Mucosa of descending colon (tissue), 3 donors: ENCODE measurements around the gene MRAS. TPM values are rescaled to one million over a fixed set of nuclear protein-coding genes. Genes with fewer than 3 reads are reported as not detected.

ENCODE experiments used
- ATAC-seq: fragments of 200-7000 bp; cut with Tn5 transposase; one replicate; pipeline ENCODE4 v1.9.1; 2020; ENCODE audit warnings: mild to moderate bottlenecking, moderate library complexity
- DNase-seq, 3 donors: peaks; one replicate each; pipeline ENCODE4 v3.0.0-alpha.2; 2020
- H3K36me3 ChIP-seq: fragments of 200-600 bp; one replicate; pipeline ENCODE4 v1.8.0; 2021; ENCODE audit warnings: low read depth, mild to moderate bottlenecking
- H3K4me1 ChIP-seq: fragments of 200-600 bp; one replicate; pipeline ENCODE4 v1.8.0; 2021; ENCODE audit warnings: low read depth, mild to moderate bottlenecking
- H3K4me3 ChIP-seq: fragments of 200-600 bp; one replicate; pipeline ENCODE4 v1.8.0; 2021; ENCODE audit warnings: mild to moderate bottlenecking
- H3K9me3 ChIP-seq: fragments of 200-600 bp; one replicate; pipeline ENCODE4 v1.8.0; 2021; ENCODE audit warnings: mild to moderate bottlenecking
- intact Hi-C, 2 donors: fragments of 100-400 bp; cut with DNase I in 1 of 2; cut with micrococcal nuclease in 1 of 2; formaldehyde crosslinking; loops; one replicate each; pipeline versions ENCODE4 v1.11.0 to v1.11.1; 2022; cut with DNase I, micrococcal nuclease
- long read RNA-seq, 2 donors: library from polyadenylated mRNA; unstranded; transcript quantifications; one replicate each; pipeline ENCODE4 v2.0.0, GENCODE V29; 2019 to 2021
- total RNA-seq, 3 donors: library from RNA; stranded (reverse); fragmentation: NEBNext Ultra II Directional in 2 of 3; extraction: Animal tissue kit (Norgen Biotek cat#: 25700) in 2 of 3; gene quantifications; one replicate each; pipeline versions ENCODE4 v1.2.1 to v1.2.4, GENCODE V29; 2021 to 2023
- TF ChIP-seq, protein P1 (sequence below): fragments of 200-600 bp; IDR thresholded peaks from one replicate; pipeline ENCODE4 v1.8.0; 2022; ENCODE audit warnings: antibody characterized with exemption, mild to moderate bottlenecking
- donor health status: DM: no; HTN: no; CAD: no; lungs with moderate emphysema.
- donor health status: DM: no; HTN: no; CAD: no.
- donor health status: DM: no; HTN: yes; CAD: no.

The MRAS gene
- total RNA-seq, result 10 to 100 TPM in 1 of 3 donors, 1 to 10 TPM in 2; 2.5 to 37.6 (median 4.6) TPM
- long read RNA-seq, donor 1, full-length matches to known transcripts, result 17 of 45 reads
- long read RNA-seq, donor 1, partial matches to known transcripts, result 4 of 45 reads
- long read RNA-seq, donor 1, other reads (novel, unspliced or antisense), result 24 of 45 reads
- long read RNA-seq, donor 2, partial matches to known transcripts, result 1 of 2 reads
- long read RNA-seq, donor 2, other reads (novel, unspliced or antisense), result 1 of 2 reads

DNA sequence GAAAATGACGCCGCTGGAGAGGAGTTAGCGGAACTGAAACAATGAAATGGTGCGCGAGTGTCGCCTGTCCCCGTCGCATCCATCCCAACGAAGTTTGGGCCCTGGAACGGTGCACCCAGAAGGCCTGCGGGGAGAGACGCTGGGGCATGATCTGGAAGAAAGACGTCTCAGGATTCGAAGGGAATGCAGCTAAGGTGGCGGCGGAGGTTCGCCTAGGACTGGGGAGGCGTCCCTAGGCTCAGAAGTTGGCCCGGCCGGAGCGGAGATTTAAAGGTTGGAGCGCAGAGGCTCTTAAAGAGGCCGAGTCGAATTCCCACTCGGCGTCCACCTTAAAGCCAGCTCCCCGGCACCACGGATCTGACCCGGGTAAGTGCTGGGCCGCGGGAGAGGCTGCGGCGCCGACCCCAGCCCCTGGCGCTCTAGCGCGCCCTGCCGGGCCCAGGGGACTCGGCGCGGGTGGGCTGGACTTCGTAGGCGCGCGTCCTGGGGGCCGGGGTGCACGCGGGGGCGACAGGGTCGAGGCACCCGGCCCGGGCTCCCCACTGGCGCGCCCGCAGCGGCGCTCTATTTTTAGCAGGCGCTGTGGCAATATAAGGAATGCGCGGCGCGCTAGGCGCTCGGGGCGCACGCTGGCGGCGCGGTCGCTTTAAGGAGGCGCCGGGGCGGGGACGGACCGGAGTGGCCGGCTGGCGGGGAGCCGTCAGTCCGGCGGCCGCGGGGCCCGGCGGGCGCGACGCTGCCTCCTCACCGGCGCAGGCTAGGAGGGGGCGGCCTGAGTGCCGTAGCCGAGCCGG lies at the start of gene MRAS:
TSS of gene MRAS (plus strand) at position 620 of the 794 bp plus-strand sequence. CDS start 24,305 bp downstream, outside the sequence.
- peaks cover 3% of the 10 kb centered on the region for H3K4me1 ChIP-seq
- H3K36me3 ChIP-seq, result no peaks in the 10 kb centered on the region
- ATAC-seq (peak; percentile 88), DNase-seq (peak in 2 of 3 donors; percentile 65 to 77)
- peak within 1 kb of the TSS; percentile 36 for H3K4me3 ChIP-seq
- no peaks in the 10 kb centered on the region for H3K9me3 ChIP-seq
- TF ChIP-seq, protein P1, sequence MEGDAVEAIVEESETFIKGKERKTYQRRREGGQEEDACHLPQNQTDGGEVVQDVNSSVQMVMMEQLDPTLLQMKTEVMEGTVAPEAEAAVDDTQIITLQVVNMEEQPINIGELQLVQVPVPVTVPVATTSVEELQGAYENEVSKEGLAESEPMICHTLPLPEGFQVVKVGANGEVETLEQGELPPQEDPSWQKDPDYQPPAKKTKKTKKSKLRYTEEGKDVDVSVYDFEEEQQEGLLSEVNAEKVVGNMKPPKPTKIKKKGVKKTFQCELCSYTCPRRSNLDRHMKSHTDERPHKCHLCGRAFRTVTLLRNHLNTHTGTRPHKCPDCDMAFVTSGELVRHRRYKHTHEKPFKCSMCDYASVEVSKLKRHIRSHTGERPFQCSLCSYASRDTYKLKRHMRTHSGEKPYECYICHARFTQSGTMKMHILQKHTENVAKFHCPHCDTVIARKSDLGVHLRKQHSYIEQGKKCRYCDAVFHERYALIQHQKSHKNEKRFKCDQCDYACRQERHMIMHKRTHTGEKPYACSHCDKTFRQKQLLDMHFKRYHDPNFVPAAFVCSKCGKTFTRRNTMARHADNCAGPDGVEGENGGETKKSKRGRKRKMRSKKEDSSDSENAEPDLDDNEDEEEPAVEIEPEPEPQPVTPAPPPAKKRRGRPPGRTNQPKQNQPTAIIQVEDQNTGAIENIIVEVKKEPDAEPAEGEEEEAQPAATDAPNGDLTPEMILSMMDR, result no peak
- intact Hi-C loops, result no loop called here

DNA sequence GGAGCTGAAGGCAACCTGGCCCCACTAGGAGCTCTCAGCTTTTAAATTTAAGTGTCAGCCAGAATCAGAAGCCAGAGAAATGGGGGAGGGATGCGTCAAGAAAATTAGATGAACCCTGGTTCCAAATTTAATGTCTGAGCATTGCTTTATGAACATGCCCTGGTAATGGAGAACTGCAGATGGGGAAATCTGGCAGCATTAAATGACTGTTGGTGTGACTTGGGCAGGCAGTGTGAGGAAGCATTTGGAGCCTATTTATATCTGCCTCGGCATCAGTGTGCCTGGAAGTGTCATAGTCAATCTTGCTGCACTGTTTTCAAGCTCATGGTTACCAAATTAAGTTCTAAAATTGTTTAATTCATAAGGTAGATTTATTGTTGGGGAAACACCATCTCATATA lies 47.7 kb upstream of the MRAS start:
- no peak for ATAC-seq
- no peak overlapping the region for H3K4me3 ChIP-seq
- H3K9me3 ChIP-seq, result no peaks in the 10 kb centered on the region
- no peak for DNase-seq
- no peaks in the 10 kb centered on the region for H3K4me1 ChIP-seq
- intact Hi-C loops, result no loop called here
- TF ChIP-seq, protein P1, result no peak
- no peaks in the 10 kb centered on the region for H3K36me3 ChIP-seq

DNA sequence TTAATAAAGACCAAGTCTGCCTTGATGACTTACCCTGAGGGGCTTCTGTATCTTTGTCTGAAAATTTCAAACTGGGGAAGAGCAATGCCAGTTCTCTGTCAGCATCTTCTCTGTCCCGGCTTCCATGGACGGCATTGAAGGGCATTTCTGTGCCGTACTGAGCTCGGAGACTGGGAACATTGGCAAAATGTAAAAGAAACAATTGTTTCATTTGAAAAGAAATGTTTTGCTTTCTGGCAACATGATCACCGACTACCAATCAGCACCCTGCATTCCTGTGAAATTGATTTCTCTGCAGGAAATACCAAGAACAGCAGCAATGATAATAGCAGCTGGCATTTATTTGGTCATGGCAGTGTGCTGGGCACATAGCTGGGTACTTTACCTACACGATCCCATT lies 44.9 kb upstream of the MRAS start:
- peaks cover 7% of the 10 kb centered on the region for H3K9me3 ChIP-seq
- DNase-seq (no peak), ATAC-seq (no peak)
- intact Hi-C loops, result no loop called here
- no peaks in the 10 kb centered on the region for H3K4me1 ChIP-seq
- no peaks in the 10 kb centered on the region for H3K36me3 ChIP-seq
- TF ChIP-seq, protein P1, result no peak
- H3K4me3 ChIP-seq, result no peak overlapping the region

DNA sequence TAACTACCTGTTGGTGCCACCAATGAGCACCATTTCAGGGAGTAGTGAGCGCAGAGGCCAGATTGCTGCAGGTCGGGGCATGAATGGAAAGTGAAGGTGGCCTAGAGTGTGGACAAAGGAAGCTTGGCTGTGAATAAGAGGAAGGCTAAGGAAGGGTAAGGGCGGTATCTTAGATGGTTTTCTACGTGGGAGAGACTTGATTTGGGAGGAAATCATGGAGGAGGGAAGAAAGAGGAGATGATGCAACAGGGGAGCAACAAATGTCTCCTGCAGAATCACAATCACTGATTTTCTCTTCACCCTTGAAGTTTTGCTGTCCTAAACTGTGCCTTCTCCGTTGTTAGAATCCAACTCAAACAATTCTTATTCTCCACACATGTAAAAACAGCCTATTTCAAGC lies 40.5 kb upstream of the MRAS start:
- no peaks in the 10 kb centered on the region for H3K36me3 ChIP-seq
- H3K4me1 ChIP-seq, result no peaks in the 10 kb centered on the region
- intact Hi-C loops, result no loop called here
- TF ChIP-seq, protein P1, result no peak
- no peak overlapping the region for H3K4me3 ChIP-seq
- ATAC-seq, result no peak
- peaks cover 28% of the 10 kb centered on the region for H3K9me3 ChIP-seq
- DNase-seq, result no peak

DNA sequence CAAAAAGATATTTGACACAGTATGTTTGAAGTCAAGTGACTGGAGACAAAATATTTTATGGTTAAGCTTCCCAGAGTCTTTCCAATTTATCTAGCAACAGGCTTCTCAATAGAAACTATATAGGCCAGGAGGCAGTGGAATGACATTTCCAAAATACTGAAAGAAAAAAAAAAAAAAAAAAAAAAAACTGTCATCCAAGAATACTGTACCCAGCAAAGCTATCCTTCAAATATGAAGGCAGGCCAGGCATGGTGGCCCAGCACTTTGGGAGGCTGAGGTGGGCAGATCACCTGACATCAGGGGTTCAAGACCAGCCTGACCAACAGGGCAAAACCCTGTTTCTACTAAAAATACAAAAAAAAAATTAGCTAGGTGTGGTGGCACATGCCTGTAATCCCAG lies 39.6 kb upstream of the MRAS start:
- H3K36me3 ChIP-seq, result no peaks in the 10 kb centered on the region
- H3K4me3 ChIP-seq, result no peak overlapping the region
- H3K9me3 ChIP-seq, result peaks cover 28% of the 10 kb centered on the region
- TF ChIP-seq, protein P1, result no peak
- ATAC-seq (no peak), DNase-seq (no peak)
- no peaks in the 10 kb centered on the region for H3K4me1 ChIP-seq
- intact Hi-C loops, result no loop called here
